NCI-H2171 treated with DMSO at 0.1 percent for 48 hours (cell line): ENCODE data around the gene SLC7A8.

Experiments used
- DNase-seq: peaks from one replicate; lab custom pipeline; 2025; lab: John Stamatoyannopoulos, UW

SLC7A8 gene

DNA sequence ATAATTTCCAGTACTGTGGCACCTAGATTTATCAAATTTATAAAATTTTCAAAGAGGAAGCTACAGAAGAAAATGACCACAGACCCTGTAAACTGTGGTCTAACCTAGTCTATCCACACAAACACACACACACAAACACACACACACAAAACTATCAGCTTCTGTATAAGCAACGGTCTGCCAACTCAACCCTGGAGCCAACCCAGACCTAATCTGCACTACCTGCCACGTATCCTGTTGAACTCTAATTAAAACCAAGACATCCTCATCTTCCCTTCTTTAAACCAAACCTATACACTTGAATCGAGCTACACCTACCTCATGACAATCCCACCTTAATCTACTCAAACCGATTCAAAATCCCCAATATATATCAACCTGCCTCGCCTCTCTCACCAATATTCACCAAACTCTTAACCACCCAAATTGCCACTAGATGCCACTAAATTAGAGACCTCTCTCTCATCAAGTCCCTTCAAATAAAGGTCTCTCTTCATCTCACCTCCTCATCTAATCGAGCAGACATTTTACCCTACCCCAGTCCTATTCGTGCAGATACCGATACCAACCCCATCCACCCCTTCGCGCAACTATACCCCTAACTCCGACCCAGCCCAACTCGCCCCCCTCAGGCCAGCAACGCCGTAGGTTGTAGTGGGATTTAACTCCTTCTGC, 89.3 kb downstream of the SLC7A8 start:
- no peak for DNase-seq

DNA sequence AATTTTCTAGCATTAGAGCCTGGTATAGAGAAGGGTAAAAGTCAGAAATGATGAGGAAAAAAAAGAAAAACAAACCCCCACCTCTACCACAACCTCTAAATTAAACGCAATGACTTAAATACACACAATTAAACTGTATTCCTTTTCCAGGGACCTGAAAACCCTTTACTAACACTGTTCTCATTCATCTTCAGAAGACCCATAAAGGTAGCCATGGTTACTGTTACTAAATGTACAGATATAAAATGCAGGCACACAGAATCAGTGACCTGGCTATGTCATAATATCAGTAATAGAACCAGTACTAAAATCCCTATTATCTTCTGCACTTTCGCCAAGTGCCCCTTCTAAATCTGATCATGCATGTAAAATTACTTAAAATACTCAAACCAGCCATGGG, 89.9 kb downstream of the SLC7A8 start:
- no peak for DNase-seq

DNA sequence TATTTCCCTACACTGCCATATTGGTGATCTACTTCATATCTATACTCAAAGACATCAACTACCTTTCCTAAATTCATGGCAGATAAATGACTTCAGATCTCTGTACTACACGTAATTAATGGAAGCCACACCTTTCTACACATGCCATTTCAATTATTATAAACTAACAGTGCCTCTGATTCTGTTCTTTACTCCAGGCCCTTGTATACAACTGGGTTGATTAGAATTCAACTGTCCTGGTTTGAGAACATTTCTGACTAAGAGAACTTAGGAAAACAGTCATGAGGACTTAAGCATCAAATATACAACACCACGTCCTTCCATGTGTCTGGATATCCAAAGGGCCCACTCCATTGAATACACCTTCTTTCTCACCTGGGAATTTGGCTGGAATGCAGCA, 90.4 kb downstream of the SLC7A8 start:
- no peak for DNase-seq

DNA sequence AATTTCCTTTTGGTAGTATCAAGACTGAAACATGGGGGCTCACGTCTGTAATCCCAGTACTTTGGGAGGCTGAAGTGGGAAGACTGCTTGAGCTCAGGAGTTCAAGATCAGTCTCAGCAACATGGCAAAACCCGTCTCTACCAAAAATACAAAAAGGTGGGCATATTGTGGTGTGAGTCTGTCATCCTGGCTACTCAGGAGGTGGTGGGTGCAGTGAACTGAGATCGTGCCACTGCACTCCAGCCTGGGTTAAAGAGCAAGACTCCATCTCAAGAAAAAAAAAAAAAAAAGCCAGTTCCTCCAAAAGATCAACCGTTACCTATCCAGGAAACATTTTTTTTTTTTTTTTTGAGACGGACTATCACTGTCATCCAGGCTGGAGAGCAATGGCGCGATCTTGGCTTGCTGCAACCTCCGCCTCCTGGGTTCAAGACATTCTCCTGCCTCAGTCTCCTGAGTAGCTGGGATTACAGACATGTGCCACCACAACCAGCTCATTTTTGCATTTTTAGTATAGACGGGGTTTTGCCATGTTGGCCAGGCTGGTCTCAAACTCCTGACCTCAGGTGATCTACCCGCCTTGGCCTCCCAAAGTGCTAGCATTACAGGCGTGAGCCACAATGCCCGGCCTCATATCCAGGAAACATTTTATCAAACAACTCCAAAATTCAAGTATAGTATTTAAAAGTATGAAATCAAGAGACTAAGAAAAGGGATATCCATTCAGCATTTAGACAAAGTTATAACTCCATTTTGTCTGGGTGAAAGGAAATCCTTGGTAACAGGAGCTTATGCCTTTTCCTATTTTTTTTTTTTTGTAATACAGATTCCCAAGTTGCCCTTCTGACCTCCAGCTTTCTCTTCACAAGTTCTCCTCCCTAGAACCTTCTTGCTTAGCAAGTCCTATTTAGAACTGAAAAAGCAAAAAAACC, 91.9 kb downstream of the SLC7A8 start:
- DNase-seq = no peak

DNA sequence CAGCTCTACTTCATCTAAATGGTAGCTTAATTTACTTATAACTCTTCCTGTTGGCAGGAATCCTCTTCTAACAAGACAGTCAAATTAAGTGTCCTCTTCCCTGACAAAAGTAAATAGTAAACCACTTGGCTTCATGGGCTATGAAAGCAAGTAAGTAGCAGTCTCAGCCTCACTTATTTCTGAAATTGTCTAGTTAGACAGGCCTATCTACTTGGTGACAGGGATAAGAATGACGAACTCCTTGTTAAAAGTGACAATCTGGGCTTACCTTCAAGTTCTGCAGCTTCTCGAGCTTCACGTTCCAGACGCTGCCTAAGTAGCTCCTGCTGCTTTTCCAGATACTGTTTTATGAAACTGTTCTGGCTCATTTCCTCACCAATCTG, 93.2 kb downstream of the SLC7A8 start:
- DNase-seq = no peak

DNA sequence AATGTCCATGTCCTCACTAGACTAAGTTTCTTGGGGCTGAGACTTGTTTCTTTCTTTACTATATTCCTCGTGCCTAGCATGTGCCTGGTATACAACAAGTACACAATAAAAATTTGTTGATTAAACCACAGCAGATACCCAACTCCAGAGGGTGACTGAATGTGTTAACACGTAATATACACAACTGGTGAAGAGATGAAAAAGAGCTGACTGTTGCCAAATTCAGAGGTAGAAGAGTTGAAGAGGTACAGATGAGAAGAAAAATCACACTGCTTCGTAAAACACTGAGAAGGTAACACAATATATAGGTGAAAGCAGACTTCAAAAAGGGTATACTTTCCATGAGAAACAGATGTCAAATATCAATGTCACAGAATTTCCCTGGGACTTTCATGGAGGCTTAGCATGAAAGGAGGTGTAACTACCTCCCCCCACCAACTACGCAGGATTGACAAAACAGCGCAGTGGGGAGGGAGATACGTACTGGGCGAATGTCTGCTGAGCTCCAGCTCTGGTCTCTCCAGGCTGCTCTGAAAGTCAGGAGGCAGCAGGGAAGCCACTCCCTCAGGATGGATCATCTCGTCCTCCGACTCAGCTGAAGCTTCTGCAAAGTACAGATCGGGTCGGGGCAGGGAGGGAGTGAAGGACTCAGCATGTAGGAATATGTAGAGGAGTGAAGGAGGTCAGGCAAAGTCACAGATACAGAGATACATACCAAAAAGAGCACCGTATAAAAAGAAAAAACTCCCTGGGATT, 93.8 kb downstream of the SLC7A8 start:
- no peak for DNase-seq

DNA sequence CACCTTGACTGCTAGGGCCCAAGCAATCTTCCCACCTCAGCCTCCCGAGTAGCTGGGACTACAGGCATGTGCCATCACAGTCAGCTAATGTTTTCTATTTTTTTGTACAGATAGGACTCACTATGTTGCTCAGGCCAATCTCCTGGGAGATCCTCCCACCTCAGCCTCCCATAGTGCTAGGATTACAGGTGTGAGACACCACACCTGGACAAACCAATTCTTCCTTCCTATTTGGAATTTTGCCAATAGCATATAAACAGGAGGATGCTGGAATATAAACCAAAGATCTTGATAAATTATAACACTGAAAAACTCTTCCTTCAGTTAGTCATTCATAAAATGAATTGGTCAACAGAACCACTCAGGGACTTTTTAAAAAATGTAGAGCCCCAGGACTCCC, 96.9 kb downstream of the SLC7A8 start:
- DNase-seq = no peak

DNA sequence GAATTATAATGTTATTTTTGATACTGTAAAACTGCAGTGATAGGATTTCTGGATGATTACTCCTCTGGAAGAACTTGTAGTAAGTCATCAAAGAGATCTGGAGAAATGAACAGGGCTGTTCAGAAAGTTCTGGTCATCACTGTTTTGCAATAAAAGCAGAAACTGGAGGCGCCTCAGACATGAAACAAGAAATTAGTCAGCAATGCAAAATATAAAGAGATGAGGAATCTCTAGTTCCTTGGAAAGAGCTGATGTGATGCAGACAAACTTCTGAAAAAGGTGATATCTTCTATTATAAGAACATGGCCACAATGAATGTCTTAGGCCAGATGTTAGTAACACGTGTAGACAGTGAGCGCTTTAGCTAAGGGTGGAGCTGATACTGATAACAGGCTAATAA, 98.0 kb downstream of the SLC7A8 start:
- no peak for DNase-seq

DNA sequence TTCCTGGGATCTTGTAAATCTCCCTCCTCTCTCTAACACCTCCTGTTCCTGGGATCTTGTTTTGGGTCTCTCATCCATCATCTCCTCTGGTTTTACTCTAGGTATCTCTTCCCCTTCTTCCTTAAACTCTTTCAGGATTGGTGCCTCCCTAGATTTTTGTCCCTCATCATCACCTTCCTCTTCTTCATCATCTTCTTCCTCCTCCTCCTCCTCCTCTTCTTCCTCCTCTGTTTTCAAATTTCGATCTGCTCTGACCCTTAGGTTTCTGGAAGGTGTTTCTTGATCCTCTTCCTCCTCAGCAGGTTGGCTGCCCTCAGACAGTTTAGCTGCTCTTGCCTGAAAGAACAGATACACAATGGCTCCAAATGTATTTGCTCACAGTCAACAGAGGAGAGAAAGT, 103.0 kb downstream of the SLC7A8 start:
- no peak for DNase-seq

DNA sequence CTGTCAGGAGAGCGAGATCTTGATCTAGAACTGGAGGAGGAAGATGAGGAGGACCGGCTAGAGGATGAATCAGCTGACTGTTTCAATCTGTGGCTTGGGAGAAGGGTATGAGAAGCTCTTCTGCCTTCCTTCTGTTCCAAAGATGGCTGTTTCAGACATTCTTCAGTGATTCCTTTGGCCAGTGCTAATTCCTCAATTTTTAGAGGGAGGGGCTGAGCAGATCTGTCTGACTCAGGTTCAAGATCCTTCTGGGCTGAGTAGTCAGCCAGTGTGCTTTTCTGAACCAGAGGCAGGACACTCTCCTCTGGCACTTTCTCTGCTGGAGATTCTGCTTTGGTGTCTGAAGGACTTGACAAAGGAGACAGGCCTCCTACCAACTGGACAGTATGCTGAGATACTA, 103.7 kb downstream of the SLC7A8 start:
- DNase-seq = no peak

DNA sequence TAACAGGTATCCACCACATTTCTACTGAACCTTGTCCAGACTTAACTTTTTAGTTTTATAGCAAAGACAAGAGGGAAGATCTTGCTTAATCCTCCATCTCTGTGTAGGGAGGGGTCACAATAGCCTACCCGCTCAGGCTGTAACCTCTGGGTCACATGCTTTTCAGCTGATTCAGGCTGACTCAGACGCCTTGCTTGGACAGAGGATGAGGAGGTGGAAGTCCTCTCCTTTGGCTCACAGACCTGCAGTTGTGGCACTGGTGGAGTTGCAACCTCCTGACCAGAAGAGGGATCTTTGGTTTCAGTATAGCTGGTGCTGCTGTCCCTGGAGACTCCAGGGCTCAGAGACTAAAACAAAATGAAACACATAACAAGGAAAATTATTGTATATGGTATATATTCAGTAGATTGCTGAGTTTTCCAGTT, 104.8 kb downstream of the SLC7A8 start:
- no peak for DNase-seq

DNA sequence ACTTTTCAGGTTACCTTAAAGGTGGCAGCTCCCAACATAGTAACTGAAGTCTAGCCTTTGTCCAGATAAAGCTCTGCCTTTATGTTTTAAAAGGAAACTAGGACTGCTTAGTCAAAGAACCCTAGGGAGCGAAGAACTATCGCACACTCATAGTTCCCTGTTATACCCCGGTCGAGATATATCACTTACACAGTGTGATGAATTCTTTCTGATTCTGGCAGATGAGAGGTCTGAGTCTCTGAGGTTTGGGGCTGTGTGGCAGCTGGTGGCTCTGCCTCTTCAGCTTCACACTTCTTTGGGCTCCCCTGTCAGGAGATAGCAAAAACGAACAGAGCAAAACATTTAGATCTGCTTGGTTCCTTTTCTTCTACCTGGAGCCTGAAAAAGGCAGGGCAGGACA, 105.5 kb downstream of the SLC7A8 start:
- no peak for DNase-seq

DNA sequence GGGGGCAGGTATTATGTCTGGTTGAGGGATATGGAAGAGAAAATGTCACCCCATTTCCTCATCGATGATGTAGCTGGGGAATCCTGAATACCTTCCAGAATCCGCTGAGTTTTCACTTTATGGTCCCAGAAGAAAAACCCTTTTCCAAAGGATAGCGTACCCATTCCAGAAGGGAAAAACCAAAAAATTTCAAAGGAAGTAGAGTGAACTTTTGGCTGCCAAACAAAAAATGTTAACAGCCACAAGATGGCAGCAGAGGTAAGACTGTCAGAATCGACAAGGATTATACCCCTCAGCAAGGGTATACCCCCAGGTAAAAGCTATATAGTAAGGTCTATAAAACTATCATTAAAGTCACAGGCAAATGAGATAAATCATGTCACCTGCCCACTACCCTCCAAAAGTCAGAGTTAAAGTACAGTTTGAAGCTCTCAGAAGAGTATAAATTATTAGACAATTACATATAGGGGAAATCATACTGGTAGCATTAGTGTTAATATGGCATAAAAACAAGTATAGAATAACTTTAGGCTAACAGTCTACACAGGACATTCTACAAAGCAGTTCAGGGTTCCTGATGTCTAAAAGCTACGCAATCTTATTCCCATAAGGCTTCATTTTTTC, 106.6 kb downstream of the SLC7A8 start:
- no peak for DNase-seq
